ENCODE results near the gene TMEM266.

DNA sequence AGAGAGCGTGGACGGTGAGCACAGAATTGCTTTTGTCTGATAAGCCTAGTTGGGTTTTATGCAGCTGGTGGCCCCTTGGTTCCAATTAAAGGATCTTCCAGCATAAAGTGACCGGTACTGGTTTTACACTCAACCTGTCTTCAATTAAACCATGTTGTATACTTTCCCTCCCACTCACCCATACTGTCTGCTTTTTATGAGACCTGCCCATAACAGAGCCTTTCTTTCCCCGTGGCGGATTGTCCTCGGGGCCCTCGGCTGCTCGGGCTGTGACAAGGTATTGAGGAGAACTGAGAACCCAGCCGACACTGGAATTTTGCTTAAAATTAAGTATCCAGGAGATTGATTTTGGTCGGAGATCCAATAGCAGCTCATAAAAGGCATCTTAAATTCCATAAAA is 98.4 kb downstream of the TMEM266 start:
- no peak for TF ChIP-seq POLR2A (IDR thresholded peaks at IDR 0.05)
- TF ChIP-seq, protein P1, sequence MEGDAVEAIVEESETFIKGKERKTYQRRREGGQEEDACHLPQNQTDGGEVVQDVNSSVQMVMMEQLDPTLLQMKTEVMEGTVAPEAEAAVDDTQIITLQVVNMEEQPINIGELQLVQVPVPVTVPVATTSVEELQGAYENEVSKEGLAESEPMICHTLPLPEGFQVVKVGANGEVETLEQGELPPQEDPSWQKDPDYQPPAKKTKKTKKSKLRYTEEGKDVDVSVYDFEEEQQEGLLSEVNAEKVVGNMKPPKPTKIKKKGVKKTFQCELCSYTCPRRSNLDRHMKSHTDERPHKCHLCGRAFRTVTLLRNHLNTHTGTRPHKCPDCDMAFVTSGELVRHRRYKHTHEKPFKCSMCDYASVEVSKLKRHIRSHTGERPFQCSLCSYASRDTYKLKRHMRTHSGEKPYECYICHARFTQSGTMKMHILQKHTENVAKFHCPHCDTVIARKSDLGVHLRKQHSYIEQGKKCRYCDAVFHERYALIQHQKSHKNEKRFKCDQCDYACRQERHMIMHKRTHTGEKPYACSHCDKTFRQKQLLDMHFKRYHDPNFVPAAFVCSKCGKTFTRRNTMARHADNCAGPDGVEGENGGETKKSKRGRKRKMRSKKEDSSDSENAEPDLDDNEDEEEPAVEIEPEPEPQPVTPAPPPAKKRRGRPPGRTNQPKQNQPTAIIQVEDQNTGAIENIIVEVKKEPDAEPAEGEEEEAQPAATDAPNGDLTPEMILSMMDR (IDR thresholded peaks at IDR 0.05): no peak

All from testis (tissue), 2 donors.